Measurements from ENCODE around the gene SMG6. TPM values are rescaled to one million over a fixed set of nuclear protein-coding genes. Genes with fewer than 3 reads are reported as not detected.

The SMG6 gene
- total RNA-seq, 4 donors from 2014 or later: 13.3 to 74.9 (median 41.6) TPM

GRCh38 chr17:2085648-2085949 lies 218.0 kb downstream of the SMG6 start:
- peak; percentile 71 to 77 for DNase-seq

GRCh38 chr17:2084766-2085647 lies 218.6 kb downstream of the SMG6 start:
- Histone ChIP-seq H3K4me1 (peaks cover 17 to 20% of the 10 kb centered on the region in 2 donors), H3K27ac (peak overlapping the region; percentile 85 to 89), H3K36me3 (no peaks in the 10 kb centered on the region), H3K9me3 (no peaks in the 10 kb centered on the region), H3K27me3 (no peaks in the 10 kb centered on the region), H3K4me3 (no peak overlapping the region)
- DNase-seq: peak; percentile 85 to 87
- no peak for TF ChIP-seq CTCF (IDR thresholded peaks at IDR 0.05)
- no peak for TF ChIP-seq POLR2A (IDR thresholded peaks at IDR 0.05)
- intact Hi-C loops (cut with DNase I; ENCODE audit: low total_unique reads): no loop called here

More at GRCh38 chr17:2085648-2085949, 218.0 kb downstream of the SMG6 start:
- H3K4me1 ChIP-seq: peaks cover 22 to 25% of the 10 kb centered on the region in 2 donors
- TF ChIP-seq POLR2A (IDR thresholded peaks at IDR 0.05) (no peak), CTCF (IDR thresholded peaks at IDR 0.05) (no peak)
- no peaks in the 10 kb centered on the region for H3K36me3 ChIP-seq
- no peaks in the 10 kb centered on the region for H3K27me3 ChIP-seq
- H3K4me3 ChIP-seq: no peak overlapping the region
- intact Hi-C loops (cut with DNase I; ENCODE audit: low total_unique reads): no loop called here
- no peaks in the 10 kb centered on the region for H3K9me3 ChIP-seq
- H3K27ac ChIP-seq: peak overlapping the region; percentile 85 to 89

- Histone ChIP-seq H3K27ac (peak overlapping the region; percentile 85 to 89), H3K36me3 (no peaks in the 10 kb centered on the region), H3K9me3 (no peaks in the 10 kb centered on the region), H3K4me3 (no peak overlapping the region), H3K27me3 (no peaks in the 10 kb centered on the region), H3K4me1 (peaks cover 17 to 20% of the 10 kb centered on the region in 2 donors)
- peak; percentile 73 to 76 for DNase-seq
- no peak for TF ChIP-seq CTCF (IDR thresholded peaks at IDR 0.05)
- intact Hi-C loops (cut with DNase I; ENCODE audit: low total_unique reads): no loop called here
Measured at GRCh38 chr17:2084036-2084765, 219.4 kb downstream of the SMG6 start.

- Histone ChIP-seq H3K4me1 (peaks cover 14 to 15% of the 10 kb centered on the region in 2 donors), H3K9me3 (no peaks in the 10 kb centered on the region), H3K27ac (peak overlapping the region; percentile 85 to 89), H3K4me3 (no peak overlapping the region), H3K27me3 (no peaks in the 10 kb centered on the region), H3K36me3 (no peaks in the 10 kb centered on the region)
- DNase-seq: peak in 1 of 2 donors; percentile 38
- intact Hi-C loops (cut with DNase I; ENCODE audit: low total_unique reads): no loop called here
- no peak for TF ChIP-seq CTCF (IDR thresholded peaks at IDR 0.05)
- no peak for TF ChIP-seq POLR2A (IDR thresholded peaks at IDR 0.05)
Measured at GRCh38 chr17:2083613-2084035, 220.0 kb downstream of the SMG6 start.

All from uterus (tissue), 4 donors.